A549 treated with CpdA at 1 μM for 4 hours (cell line): ENCODE measurements around the gene KCP. TPM values are rescaled to one million over a fixed set of nuclear protein-coding genes. Genes with fewer than 3 reads are reported as not detected.

Experiments
- total RNA-seq: library from RNA; stranded (reverse); fragments of 200-300 nt; extraction: Qiagen RNA extraction; gene quantifications from 5 replicates; pipeline ENCODE4 v1.2.3, GENCODE V29; 2022; ENCODE audit warnings: low read depth

The KCP gene
- 0.11 to 0.21 TPM (median 0.16 TPM) in 5 replicates for total RNA-seq

GRCh38 chr7:128910569-128910945 lies at the start of gene KCP:
Gene KCP (minus strand): TSS chr7:128910709. CDS start chr7:128910676, 33 bp downstream.

GRCh38 chr7:128937647-128938543 lies 27.4 kb upstream of the KCP start, which contains the start of gene IRF5:
Gene IRF5 (plus strand): TSS chr7:128937927. CDS start chr7:128942082, 4,155 bp downstream.

GRCh38 chr7:128862571-128863432 lies 47.7 kb downstream of the KCP start, which contains the start of gene ATP6V1F:
Gene ATP6V1F (plus strand): TSS chr7:128862856. CDS start chr7:128862905, 49 bp downstream.

GRCh38 chr7:128830231-128831177 lies 80.0 kb downstream of the KCP start, which contains the start of gene FLNC:
Gene FLNC (plus strand): TSS chr7:128830406. CDS start chr7:128830638, 232 bp downstream.

Other genes starting within 250 kb of the KCP start
- gene GARIN1A, start 238.4 kb downstream of the KCP start, total RNA-seq = 0.41 to 0.85 TPM (median 0.67 TPM) in 5 replicates
- gene CALU, start 171.3 kb downstream of the KCP start, total RNA-seq = 131 to 217 TPM (median 157 TPM) in 5 replicates
- not detected in 5 replicates for gene OPN1SW, start 134.9 kb downstream of the KCP start, total RNA-seq
- 1.8 to 3.7 TPM (median 2.2 TPM) in 5 replicates for gene CCDC136, start 118.7 kb downstream of the KCP start, total RNA-seq
- gene FLNC, start 80.3 kb downstream of the KCP start, total RNA-seq = 4.0 to 7.5 TPM (median 5.2 TPM) in 5 replicates
- 243 to 262 TPM (median 252 TPM) in 5 replicates for gene ATP6V1F, start 47.9 kb downstream of the KCP start, total RNA-seq
- 12.6 to 14.9 TPM (median 14.1 TPM) in 5 replicates for gene IRF5, start 27.2 kb upstream of the KCP start, total RNA-seq
- 41.4 to 46.5 TPM (median 44.2 TPM) in 5 replicates for gene TNPO3, start 144.4 kb upstream of the KCP start, total RNA-seq
- 5.8 to 7.2 TPM (median 6.5 TPM) in 5 replicates for gene TSPAN33, start 234.0 kb upstream of the KCP start, total RNA-seq